Endothelial cell of umbilical vein (primary cell): Measurements from ENCODE around the gene MYPN. TPM values are rescaled to one million over a fixed set of nuclear protein-coding genes. Genes with fewer than 3 reads are reported as not detected.

Experiments used
- BruUV-seq: library from RNA; stranded (reverse); fragments of 400-500 nt; replicated peaks from 2 replicates; lab custom pipeline; 2021; lab: Mats Ljungman, UMichigan
- CTCF ChIA-PET: fragments of 300-600, 350-600 bp; sonication (Branson Sonifier 250); formaldehyde crosslinking; loops from one replicate; lab custom pipeline; 2021; ENCODE audit warnings: antibody characterized with exemption, inconsistent platforms; lab: Charles Lee
- POLR2A ChIA-PET: fragments of 300-600, 350-600 bp; sonication (Branson Sonifier 250); formaldehyde crosslinking; loops from one replicate; lab custom pipeline; 2021; ENCODE audit warnings: antibody characterized with exemption, inconsistent platforms; lab: Charles Lee
- DNase-seq: peaks from one replicate; pipeline ENCODE4 v3.0.0-alpha.2; 2011; ENCODE audit warnings: low read depth, low spot score
- FAIRE-seq: peaks from 2 replicates; lab custom pipeline; 2011; peaks lifted over from hg19 to GRCh38; lab: Jason Lieb, UNC
- H2AFZ ChIP-seq: 2 replicates; pipeline ENCODE4 v1.6.0; 2012; ENCODE audit warnings: low read depth, low read length, control low read depth, inconsistent platforms
- H3K27ac ChIP-seq: 2 replicates; pipeline ENCODE4 v1.5.1; 2011; ENCODE audit warnings: low read depth, mild to moderate bottlenecking, control low read depth, low read length, moderate library complexity; ENCODE audit not compliant: insufficient read depth
- H3K27me3 ChIP-seq, 2 experiments: 2 replicates each; pipeline versions ENCODE4 v1.6.0 to v1.6.1; 2011; ENCODE audit warnings: low read length in 2 of 2, mixed read lengths in 1 of 2; ENCODE audit not compliant: control insufficient read depth in 2 of 2, insufficient read depth in 2 of 2
- H3K36me3 ChIP-seq, 2 experiments: 2 replicates in 1 of 2; 3 replicates in 1 of 2; pipeline ENCODE4 v1.5.1; 2011; ENCODE audit warnings: low read length in 2 of 2, mild to moderate bottlenecking in 1 of 2, moderate library complexity in 1 of 2; ENCODE audit not compliant: control insufficient read depth in 2 of 2, insufficient read depth in 2 of 2; ENCODE audit errors: extremely low read depth in 1 of 2
- H3K4me1 ChIP-seq: 3 replicates; pipeline ENCODE4 v1.5.1; 2011; ENCODE audit warnings: mild to moderate bottlenecking, low read length; ENCODE audit not compliant: control insufficient read depth, insufficient read depth; ENCODE audit errors: extremely low read depth
- H3K4me2 ChIP-seq: 2 replicates; pipeline ENCODE4 v1.6.1; 2011; ENCODE audit warnings: low read length, control low read depth, mixed read lengths; ENCODE audit not compliant: insufficient read depth
- H3K4me3 ChIP-seq, 3 experiments: fragments of 200-600 bp in 1 of 3; sonication (generic), shearing (Covaris generic) in 1 of 3; replicated peaks in 1 of 3; 2 replicates each; pipeline ENCODE4 v1.5.1; 2011 to 2016; ENCODE audit warnings: control low read depth in 3 of 3, low read length in 3 of 3, mild to moderate bottlenecking in 2 of 3, inconsistent platforms in 1 of 3, low read depth in 1 of 3, moderate library complexity in 1 of 3; ENCODE audit not compliant: insufficient read depth in 1 of 3
- H3K79me2 ChIP-seq: 2 replicates; pipeline ENCODE4 v1.6.0; 2012; ENCODE audit warnings: low read length, inconsistent platforms; ENCODE audit not compliant: control insufficient read depth, insufficient read depth
- H3K9ac ChIP-seq: replicated peaks from 2 replicates; pipeline ENCODE3; 2011; ENCODE audit warnings: low read length, control low read depth; ENCODE audit not compliant: insufficient read depth; ENCODE audit errors: extremely low read depth
- H3K9me1 ChIP-seq: replicated peaks from 3 replicates; pipeline ENCODE4 v1.6.0; 2011; ENCODE audit warnings: mild to moderate bottlenecking, low read length; ENCODE audit not compliant: control insufficient read depth, insufficient read depth; ENCODE audit errors: extremely low read depth
- H3K9me3 ChIP-seq: replicated peaks from 2 replicates; pipeline ENCODE4 v1.5.1; 2012; ENCODE audit warnings: low read length, inconsistent platforms; ENCODE audit not compliant: control insufficient read depth, insufficient read depth
- H4K20me1 ChIP-seq: replicated peaks from 2 replicates; pipeline ENCODE3; 2011; ENCODE audit warnings: mild to moderate bottlenecking, low read length; ENCODE audit not compliant: control insufficient read depth, insufficient read depth; ENCODE audit errors: extremely low read depth
- GATA2 ChIP-seq: IDR thresholded peaks from 2 replicates; pipeline ENCODE4 v1.7.0; 2011; ENCODE audit warnings: low read depth, mild to moderate bottlenecking, moderate library complexity, mixed read lengths, low read length; ENCODE audit not compliant: insufficient read length, insufficient read depth
- JUN ChIP-seq: IDR thresholded peaks from 2 replicates; pipeline ENCODE4 v1.6.1; 2011; ENCODE audit warnings: borderline replicate concordance, low read depth; ENCODE audit not compliant: insufficient read length, insufficient read depth
- POLR2A ChIP-seq: IDR thresholded peaks from 2 replicates; pipeline ENCODE4 v1.6.1; 2012; ENCODE audit warnings: low read depth, mild to moderate bottlenecking, control low read depth, low read length
- dilution Hi-C: fragments of 300-500 bp; cut with MboI; formaldehyde crosslinking; loops from one replicate; pipeline ENCODE4 v1.15.0; 2019; ENCODE audit warnings: low sequenced_read_pairs; ENCODE audit not compliant: extremely low pct_ligation_motif_present
- intact Hi-C: fragments of 100-400 bp; cut with micrococcal nuclease; formaldehyde crosslinking; loops from one replicate; pipeline ENCODE4 v1.10.0; 2022
- polyA plus RNA-seq, 4 experiments: library from polyadenylated mRNA; depleted of rRNA in 3 of 4; stranded (reverse) in 3 of 4; unstranded in 1 of 4; fragments of >200 nt; gene quantifications; 2 replicates each; pipeline versions ENCODE4 v1.2.1 to v1.2.3, GENCODE V29; 2011 to 2012; ENCODE audit warnings: missing spikeins in 1 of 4
- total RNA-seq: library from RNA; stranded (reverse); gene quantifications from 2 replicates; pipeline ENCODE4 v1.2.3, GENCODE V29; 2021
- TF ChIP-seq, protein P1 (sequence below): IDR thresholded peaks from 2 replicates; pipeline ENCODE4 v1.6.1; 2011; ENCODE audit not compliant: insufficient read depth, insufficient read length
- TF ChIP-seq, protein P2 (sequence below), 2 donors: IDR thresholded peaks; 1 replicate in 1 of 2; 2 replicates in 1 of 2; pipeline ENCODE4 v1.5.1; 2011; ENCODE audit warnings: low read length in 2 of 2, mild to moderate bottlenecking in 2 of 2, moderate library complexity in 2 of 2, control low read depth in 1 of 2, inconsistent platforms in 1 of 2, low read depth in 1 of 2; ENCODE audit not compliant: insufficient read depth in 1 of 2; ENCODE audit errors: extremely low read depth in 1 of 2

Gene MYPN
- total and polyA plus RNA-seq, 2 donors (not counting 3 experiments of a cell fraction or from before 2014, with no cell fraction given), result 0.01 TPM; not detected in 1

DNA sequence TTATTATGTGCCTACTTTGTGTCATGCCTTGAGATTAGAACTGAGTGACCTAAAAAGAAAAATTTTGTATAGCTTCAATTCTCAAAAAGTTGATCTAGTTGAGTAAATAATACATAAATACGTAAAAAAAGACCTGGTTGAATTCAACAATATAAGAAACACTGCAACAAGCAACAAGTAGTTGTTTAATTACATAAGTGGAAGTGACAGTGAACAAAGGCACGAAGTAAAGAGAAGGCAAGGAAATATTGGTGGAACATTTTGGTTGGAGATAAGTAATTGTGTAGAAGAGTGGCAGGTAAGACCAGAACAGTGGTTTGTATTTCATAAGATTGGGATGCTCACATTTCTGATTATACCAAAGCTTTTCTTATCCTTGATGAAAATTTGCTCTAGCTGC, 8.2 kb upstream of the MYPN start:
- no TSS peak for BruUV-seq
- Histone ChIP-seq H3K4me1 (peaks cover 15% of the 10 kb centered on the region), H2AFZ (no peak overlapping the region), H3K9me3 (no peaks in the 10 kb centered on the region), H3K4me2 (no peak overlapping the region), H4K20me1 (no peaks in the 10 kb centered on the region), H3K36me3 (no peaks in the 10 kb centered on the region), H3K4me3 (no peak overlapping the region), H3K9me1 (no peaks in the 10 kb centered on the region), H3K27ac (no peak overlapping the region), H3K27me3 (no peaks in the 10 kb centered on the region), H3K9ac (no peak overlapping the region), H3K79me2 (no peaks in the 10 kb centered on the region)
- dilution Hi-C loops (no loop called here), intact Hi-C loops (no loop called here)
- no peak for FAIRE-seq
- TF ChIP-seq GATA2 (no peak), JUN (no peak), POLR2A (no peak)
- TF ChIP-seq, protein P1, sequence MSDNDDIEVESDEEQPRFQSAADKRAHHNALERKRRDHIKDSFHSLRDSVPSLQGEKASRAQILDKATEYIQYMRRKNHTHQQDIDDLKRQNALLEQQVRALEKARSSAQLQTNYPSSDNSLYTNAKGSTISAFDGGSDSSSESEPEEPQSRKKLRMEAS, result no peak
- TF ChIP-seq, protein P2, sequence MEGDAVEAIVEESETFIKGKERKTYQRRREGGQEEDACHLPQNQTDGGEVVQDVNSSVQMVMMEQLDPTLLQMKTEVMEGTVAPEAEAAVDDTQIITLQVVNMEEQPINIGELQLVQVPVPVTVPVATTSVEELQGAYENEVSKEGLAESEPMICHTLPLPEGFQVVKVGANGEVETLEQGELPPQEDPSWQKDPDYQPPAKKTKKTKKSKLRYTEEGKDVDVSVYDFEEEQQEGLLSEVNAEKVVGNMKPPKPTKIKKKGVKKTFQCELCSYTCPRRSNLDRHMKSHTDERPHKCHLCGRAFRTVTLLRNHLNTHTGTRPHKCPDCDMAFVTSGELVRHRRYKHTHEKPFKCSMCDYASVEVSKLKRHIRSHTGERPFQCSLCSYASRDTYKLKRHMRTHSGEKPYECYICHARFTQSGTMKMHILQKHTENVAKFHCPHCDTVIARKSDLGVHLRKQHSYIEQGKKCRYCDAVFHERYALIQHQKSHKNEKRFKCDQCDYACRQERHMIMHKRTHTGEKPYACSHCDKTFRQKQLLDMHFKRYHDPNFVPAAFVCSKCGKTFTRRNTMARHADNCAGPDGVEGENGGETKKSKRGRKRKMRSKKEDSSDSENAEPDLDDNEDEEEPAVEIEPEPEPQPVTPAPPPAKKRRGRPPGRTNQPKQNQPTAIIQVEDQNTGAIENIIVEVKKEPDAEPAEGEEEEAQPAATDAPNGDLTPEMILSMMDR (IDR thresholded peaks at IDR 0.05; ENCODE audit: extremely low read depth in 1 of 2, insufficient read depth in 1 of 2, low read depth in 1 of 2, low read length in 2 of 2), result no peak
- DNase-seq, result no peak
- ChIA-PET POLR2A (no interaction called here), CTCF (interaction anchor here (0.7 to 2.0 kb wide), 4 partner anchors 9 to 112 kb away, joined by 3 to 6 read pairs (median 4); no protein-coding TSS in a partner anchor)
